HEK293 (cell line): ENCODE data around the gene LYPLAL1.

Experiments
- MEIS1 ChIP-seq: sonication (generic); formaldehyde crosslinking; IDR thresholded peaks from 2 replicates; pipeline ENCODE4 v1.8.1; 2022; ENCODE audit warnings: missing genetic modification reagents, mild to moderate bottlenecking, borderline replicate concordance
- PBX3 ChIP-seq: sonication (generic); formaldehyde crosslinking; IDR thresholded peaks from 2 replicates; pipeline ENCODE4 v1.8.1; 2022; ENCODE audit warnings: mild to moderate bottlenecking, moderate library complexity, missing genetic modification reagents
- ZBTB1 ChIP-seq: fragments of 450-650 bp; formaldehyde crosslinking; IDR thresholded peaks from 2 replicates; pipeline ENCODE4 v1.5.1; 2016; ENCODE audit warnings: missing biosample characterization, missing genetic modification characterization
- ZNF146 ChIP-seq: fragments of 450-650 bp; formaldehyde crosslinking; IDR thresholded peaks from 2 replicates; pipeline ENCODE4 v1.5.1; 2016; ENCODE audit warnings: missing biosample characterization, missing genetic modification characterization
- ZNF175 ChIP-seq: fragments of 450-650 bp; formaldehyde crosslinking; IDR thresholded peaks from 2 replicates; pipeline ENCODE4 v1.5.1; 2016; ENCODE audit warnings: missing biosample characterization, missing genetic modification characterization
- ZNF302 ChIP-seq: fragments of 450-650 bp; formaldehyde crosslinking; IDR thresholded peaks from 2 replicates; pipeline ENCODE4 v1.5.1; 2016; ENCODE audit warnings: missing biosample characterization, missing genetic modification characterization, low read depth
- ZNF416 ChIP-seq: fragments of 450-650 bp; formaldehyde crosslinking; IDR thresholded peaks from 2 replicates; pipeline ENCODE4 v1.5.1; 2016; ENCODE audit warnings: missing biosample characterization, missing genetic modification characterization
- ZNF654 ChIP-seq: fragments of 450-650 bp; formaldehyde crosslinking; IDR thresholded peaks from 2 replicates; pipeline ENCODE4 v1.5.1; 2016; ENCODE audit warnings: low read depth, missing biosample characterization, missing genetic modification characterization
- ZSCAN30 ChIP-seq: fragments of 450-650 bp; IDR thresholded peaks from 2 replicates; pipeline ENCODE4 v1.5.1; 2018; ENCODE audit warnings: missing biosample characterization, mild to moderate bottlenecking, missing genetic modification characterization, moderate library complexity
- TF ChIP-seq, protein P1 (sequence below): fragments of 450-650 bp; formaldehyde crosslinking; IDR thresholded peaks from 2 replicates; pipeline ENCODE4 v1.5.1; 2016; ENCODE audit warnings: missing biosample characterization, missing genetic modification characterization

GRCh38 chr1:219130366-219130935, 43.2 kb upstream of the LYPLAL1 start:
- TF ChIP-seq PBX3 (CRISPR knock-in tag) (no peak), MEIS1 (no peak), ZNF175 (tag by site-specific recombination) (no peak), ZNF416 (tag by site-specific recombination) (no peak), ZNF654 (tag by site-specific recombination) (no peak), ZNF146 (tag by site-specific recombination) (no peak), ZSCAN30 (tag by site-specific recombination) (no peak), ZBTB1 (tag by site-specific recombination) (no peak), ZNF302 (tag by site-specific recombination) (no peak)
- TF ChIP-seq, protein P1, sequence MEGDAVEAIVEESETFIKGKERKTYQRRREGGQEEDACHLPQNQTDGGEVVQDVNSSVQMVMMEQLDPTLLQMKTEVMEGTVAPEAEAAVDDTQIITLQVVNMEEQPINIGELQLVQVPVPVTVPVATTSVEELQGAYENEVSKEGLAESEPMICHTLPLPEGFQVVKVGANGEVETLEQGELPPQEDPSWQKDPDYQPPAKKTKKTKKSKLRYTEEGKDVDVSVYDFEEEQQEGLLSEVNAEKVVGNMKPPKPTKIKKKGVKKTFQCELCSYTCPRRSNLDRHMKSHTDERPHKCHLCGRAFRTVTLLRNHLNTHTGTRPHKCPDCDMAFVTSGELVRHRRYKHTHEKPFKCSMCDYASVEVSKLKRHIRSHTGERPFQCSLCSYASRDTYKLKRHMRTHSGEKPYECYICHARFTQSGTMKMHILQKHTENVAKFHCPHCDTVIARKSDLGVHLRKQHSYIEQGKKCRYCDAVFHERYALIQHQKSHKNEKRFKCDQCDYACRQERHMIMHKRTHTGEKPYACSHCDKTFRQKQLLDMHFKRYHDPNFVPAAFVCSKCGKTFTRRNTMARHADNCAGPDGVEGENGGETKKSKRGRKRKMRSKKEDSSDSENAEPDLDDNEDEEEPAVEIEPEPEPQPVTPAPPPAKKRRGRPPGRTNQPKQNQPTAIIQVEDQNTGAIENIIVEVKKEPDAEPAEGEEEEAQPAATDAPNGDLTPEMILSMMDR (tag by site-specific recombination) = no peak
